ENCODE results near the gene PSRC1. TPM values are rescaled to one million over a fixed set of nuclear protein-coding genes. Genes with fewer than 3 reads are reported as not detected.

The PSRC1 gene
- total RNA-seq, 1 donor, result 23.3 TPM

DNA sequence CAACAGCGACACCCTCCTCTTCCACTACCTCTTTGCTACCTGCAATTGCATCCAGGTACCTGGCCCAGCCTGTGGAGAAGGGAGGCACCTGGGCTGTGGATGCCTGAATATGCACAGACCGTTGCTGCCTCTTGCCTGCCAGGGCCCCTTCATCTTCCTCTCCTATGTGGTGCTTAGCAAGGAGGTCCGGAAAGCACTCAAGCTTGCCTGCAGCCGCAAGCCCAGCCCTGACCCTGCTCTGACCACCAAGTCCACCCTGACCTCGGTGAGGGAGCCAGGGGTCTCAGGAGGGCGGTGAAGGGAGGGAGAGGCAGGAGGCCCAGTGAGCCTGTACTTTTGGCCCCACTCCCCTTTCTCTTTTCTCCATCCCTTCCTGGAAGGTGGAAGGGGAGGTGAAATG lies 11.5 kb downstream of the PSRC1 start:
- DNase-seq (ENCODE audit: low read depth), result no peak
- H3K4me3 ChIP-seq (ENCODE audit: low read depth, low read length), result no peak overlapping the region
- TF ChIP-seq, protein P1, sequence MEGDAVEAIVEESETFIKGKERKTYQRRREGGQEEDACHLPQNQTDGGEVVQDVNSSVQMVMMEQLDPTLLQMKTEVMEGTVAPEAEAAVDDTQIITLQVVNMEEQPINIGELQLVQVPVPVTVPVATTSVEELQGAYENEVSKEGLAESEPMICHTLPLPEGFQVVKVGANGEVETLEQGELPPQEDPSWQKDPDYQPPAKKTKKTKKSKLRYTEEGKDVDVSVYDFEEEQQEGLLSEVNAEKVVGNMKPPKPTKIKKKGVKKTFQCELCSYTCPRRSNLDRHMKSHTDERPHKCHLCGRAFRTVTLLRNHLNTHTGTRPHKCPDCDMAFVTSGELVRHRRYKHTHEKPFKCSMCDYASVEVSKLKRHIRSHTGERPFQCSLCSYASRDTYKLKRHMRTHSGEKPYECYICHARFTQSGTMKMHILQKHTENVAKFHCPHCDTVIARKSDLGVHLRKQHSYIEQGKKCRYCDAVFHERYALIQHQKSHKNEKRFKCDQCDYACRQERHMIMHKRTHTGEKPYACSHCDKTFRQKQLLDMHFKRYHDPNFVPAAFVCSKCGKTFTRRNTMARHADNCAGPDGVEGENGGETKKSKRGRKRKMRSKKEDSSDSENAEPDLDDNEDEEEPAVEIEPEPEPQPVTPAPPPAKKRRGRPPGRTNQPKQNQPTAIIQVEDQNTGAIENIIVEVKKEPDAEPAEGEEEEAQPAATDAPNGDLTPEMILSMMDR (IDR thresholded peaks at IDR 0.05; ENCODE audit: insufficient read depth, low read depth, low read length), result no peak

DNA sequence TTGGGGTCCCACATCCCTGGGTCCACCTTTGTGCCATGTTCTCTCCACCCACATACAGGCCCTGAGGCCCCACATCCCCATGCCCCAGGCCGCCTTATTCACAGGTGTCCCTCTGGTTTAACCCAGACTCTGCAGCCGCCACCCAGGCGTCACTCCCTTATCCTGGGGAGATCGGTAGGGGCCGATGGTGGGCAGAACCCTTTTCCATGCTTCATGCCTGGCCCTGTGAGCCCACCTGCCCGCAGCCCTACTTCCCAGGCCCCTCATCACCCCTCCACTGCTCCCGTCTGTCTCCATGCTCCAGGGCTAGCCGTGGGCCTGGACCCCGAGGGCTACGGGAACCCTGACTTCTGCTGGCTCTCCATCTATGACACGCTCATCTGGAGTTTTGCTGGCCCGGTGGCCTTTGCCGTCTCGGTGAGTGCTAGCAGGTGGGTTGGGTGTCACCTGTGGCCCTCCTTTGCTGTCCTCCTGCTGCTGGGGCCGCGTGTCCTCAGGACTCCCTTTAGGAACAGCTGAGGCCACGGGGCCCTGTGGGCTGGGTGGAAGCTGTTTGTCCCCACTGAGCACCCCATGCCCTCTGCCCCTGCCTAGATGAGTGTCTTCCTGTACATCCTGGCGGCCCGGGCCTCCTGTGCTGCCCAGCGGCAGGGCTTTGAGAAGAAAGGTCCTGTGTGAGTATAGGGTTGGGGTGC lies 12.2 kb downstream of the PSRC1 start:
- TF ChIP-seq, protein P1 (IDR thresholded peaks at IDR 0.05; ENCODE audit: insufficient read depth, low read depth, low read length), result no peak
- DNase-seq (ENCODE audit: low read depth), result no peak
- no peak overlapping the region for H3K4me3 ChIP-seq (ENCODE audit: low read depth, low read length)

DNA sequence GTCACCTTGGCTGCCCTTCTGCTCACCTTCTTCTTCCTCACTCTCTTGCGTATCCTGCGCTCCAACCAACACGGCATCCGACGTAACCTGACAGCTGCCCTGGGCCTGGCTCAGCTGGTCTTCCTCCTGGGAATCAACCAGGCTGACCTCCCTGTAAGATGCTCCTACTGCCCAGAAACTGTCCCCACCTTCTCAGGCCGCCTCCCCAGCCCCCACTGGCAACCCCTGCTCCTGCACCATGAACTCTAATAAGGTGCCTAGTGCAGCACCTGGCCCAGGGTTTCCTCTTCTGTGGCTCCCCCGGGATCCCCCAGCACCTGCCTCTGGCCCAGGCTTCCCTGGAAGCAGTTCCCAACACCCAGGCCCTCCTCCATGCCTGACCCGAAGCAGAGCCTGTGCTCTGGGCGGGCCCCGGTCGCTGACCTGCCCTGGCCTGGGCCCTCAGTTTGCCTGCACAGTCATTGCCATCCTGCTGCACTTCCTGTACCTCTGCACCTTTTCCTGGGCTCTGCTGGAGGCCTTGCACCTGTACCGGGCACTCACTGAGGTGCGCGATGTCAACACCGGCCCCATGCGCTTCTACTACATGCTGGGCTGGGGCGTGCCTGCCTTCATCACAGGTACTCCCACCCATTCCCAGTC lies 12.8 kb downstream of the PSRC1 start:
- H3K4me3 ChIP-seq (ENCODE audit: low read depth, low read length), result no peak overlapping the region
- TF ChIP-seq, protein P1 (IDR thresholded peaks at IDR 0.05; ENCODE audit: insufficient read depth, low read depth, low read length), result no peak
- DNase-seq (ENCODE audit: low read depth), result no peak

GRCh38 chr1:109269212-109269980 lies 13.5 kb downstream of the PSRC1 start:
- H3K4me3 ChIP-seq (ENCODE audit: low read depth, low read length), result no peak overlapping the region
- TF ChIP-seq, protein P1 (IDR thresholded peaks at IDR 0.05; ENCODE audit: insufficient read depth, low read depth, low read length), result no peak
- no peak for DNase-seq (ENCODE audit: low read depth)

- no peak for DNase-seq (ENCODE audit: low read depth)
- TF ChIP-seq, protein P1 (IDR thresholded peaks at IDR 0.05; ENCODE audit: insufficient read depth, low read depth, low read length), result no peak
- no peak overlapping the region for H3K4me3 ChIP-seq (ENCODE audit: low read depth, low read length)
Measured at GRCh38 chr1:109268431-109269211, 14.3 kb downstream of the PSRC1 start.

DNA sequence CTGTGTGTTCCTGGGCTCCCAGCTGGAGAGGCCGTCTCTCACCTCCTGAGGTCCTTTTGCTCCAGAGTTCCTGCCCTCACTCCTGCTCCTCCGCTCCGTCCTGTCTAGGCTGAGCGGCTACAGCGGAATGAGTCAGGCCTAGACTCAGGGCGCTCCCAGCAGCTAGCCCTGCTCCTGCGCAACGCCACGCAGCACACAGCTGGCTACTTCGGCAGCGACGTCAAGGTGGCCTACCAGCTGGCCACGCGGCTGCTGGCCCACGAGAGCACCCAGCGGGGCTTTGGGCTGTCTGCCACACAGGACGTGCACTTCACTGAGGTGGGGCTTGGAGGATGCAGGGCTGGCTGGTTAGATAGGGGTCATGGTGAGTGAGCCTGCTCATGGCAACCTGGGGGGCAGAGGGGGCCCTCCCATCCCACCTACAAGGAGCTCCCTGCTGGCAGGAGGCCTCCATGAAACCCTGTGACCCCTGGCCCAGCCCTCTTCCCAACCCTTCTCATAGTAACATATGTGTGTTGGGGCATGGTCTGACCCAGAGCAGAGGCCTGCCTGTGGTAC lies 15.1 kb downstream of the PSRC1 start:
- H3K4me3 ChIP-seq (ENCODE audit: low read depth, low read length), result no peak overlapping the region
- TF ChIP-seq, protein P1 (IDR thresholded peaks at IDR 0.05; ENCODE audit: insufficient read depth, low read depth, low read length), result no peak
- DNase-seq (ENCODE audit: low read depth), result no peak
